Ovary (tissue), 1 donor: ENCODE data around the gene CEACAM21.

ENCODE experiments used
- EP300 ChIP-seq: sonication (generic); formaldehyde crosslinking; IDR thresholded peaks from one replicate; pipeline ENCODE4 v1.6.1; 2017; ENCODE audit warnings: antibody characterized with exemption
- POLR2A ChIP-seq: fragments of 450-650 bp; IDR thresholded peaks from one replicate; pipeline ENCODE4 v1.6.1; 2017; ENCODE audit warnings: antibody characterized with exemption, mild to moderate bottlenecking, moderate library complexity

DNA sequence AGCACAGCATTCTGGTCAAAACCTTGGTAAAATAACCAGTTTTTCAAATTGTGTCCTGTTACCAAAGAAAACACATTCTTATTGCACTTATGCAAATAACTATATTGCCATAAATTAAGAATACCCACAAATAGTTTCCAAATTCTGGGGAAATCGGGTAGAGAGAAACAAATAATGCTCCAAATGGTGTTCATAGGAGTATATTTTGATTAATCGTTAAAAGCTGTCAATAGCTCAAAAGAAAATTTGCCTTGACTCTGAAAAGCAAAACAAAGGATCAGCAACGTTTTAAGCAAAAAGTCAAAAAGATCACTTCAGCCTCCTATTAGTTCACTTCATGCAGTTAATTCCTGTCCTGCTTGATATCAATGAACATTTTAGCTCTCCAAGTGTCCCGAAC lies 22.2 kb upstream of the CEACAM21 start:
- TF ChIP-seq EP300 (no peak), POLR2A (no peak)
